Heart right ventricle (tissue), 16 donors: ENCODE data around the gene MAPRE3. TPM values are rescaled to one million over a fixed set of nuclear protein-coding genes. Genes with fewer than 3 reads are reported as not detected.

ENCODE experiments used
- ATAC-seq, 8 donors: fragments of 200-7000 bp; cut with Tn5 transposase; one replicate each; pipeline ENCODE4 v1.9.1; 2020; ENCODE audit warnings: mild to moderate bottlenecking in 8 of 8, moderate library complexity in 8 of 8, moderate number of reproducible peaks in 1 of 8
- DNase-seq, 2 donors: peaks; one replicate each; pipeline ENCODE4 v3.0.0-alpha.2; 2020
- H3K27ac ChIP-seq, 10 donors: fragments of 200-600 bp; sonication (generic) in 2 of 10; one replicate each; pipeline versions ENCODE4 v1.5.0 to v1.8.0; 2020 to 2022; ENCODE audit warnings: mild to moderate bottlenecking in 3 of 10
- H3K27me3 ChIP-seq, 7 donors: fragments of 200-600 bp; one replicate each; pipeline ENCODE4 v1.8.0; 2021 to 2022; ENCODE audit warnings: mild to moderate bottlenecking in 2 of 7
- H3K36me3 ChIP-seq, 9 donors: fragments of 200-600 bp; sonication (generic) in 1 of 9; one replicate each; pipeline versions ENCODE4 v1.5.0 to v1.8.0; 2020 to 2022; ENCODE audit warnings: mild to moderate bottlenecking in 2 of 9
- H3K4me1 ChIP-seq, 9 donors: fragments of 200-600 bp; sonication (generic) in 1 of 9; one replicate each; pipeline versions ENCODE4 v1.5.0 to v1.8.0; 2020 to 2022; ENCODE audit warnings: mild to moderate bottlenecking in 4 of 9
- H3K4me3 ChIP-seq, 10 donors: fragments of 200-600 bp; sonication (generic) in 2 of 10; one replicate each; pipeline versions ENCODE4 v1.5.0 to v1.8.0; 2020 to 2022; ENCODE audit warnings: mild to moderate bottlenecking in 7 of 10, moderate library complexity in 2 of 10
- H3K9me3 ChIP-seq, 11 donors: fragments of 200-600 bp in 10 of 11; sonication (generic) in 2 of 11; one replicate each; pipeline versions ENCODE4 v1.5.0 to v1.8.0; 2013 to 2022; ENCODE audit warnings: mild to moderate bottlenecking in 2 of 11, control low read depth in 1 of 11, moderate library complexity in 1 of 11
- CTCF ChIP-seq, 9 donors: fragments of 200-600 bp; sonication (generic) in 2 of 9; IDR thresholded peaks; one replicate each; pipeline versions ENCODE4 v1.5.0 to v1.8.0; 2021 to 2022; ENCODE audit warnings: antibody characterized with exemption in 9 of 9, mild to moderate bottlenecking in 5 of 9, moderate library complexity in 1 of 9
- WGBS, 2 donors: extraction: QIAGEN DNeasy Blood & Tissue Kit; methylation state at CpG; one replicate each; pipeline ENCODE4 v1.1.7; 2013; ENCODE audit warnings: inconsistent platforms in 1 of 2; 5-methylcytosine and 5-hydroxymethylcytosine counted together
- intact Hi-C, 10 donors: fragments of 100-400 bp; cut with DNase I; formaldehyde crosslinking; loops; one replicate each; pipeline versions ENCODE4 v1.11.1 to v1.14.2; 2022
- polyA plus RNA-seq, 2 donors: library from polyadenylated mRNA; stranded (reverse); fragments of 200-250 nt; gene quantifications; one replicate each; pipeline ENCODE4 v1.2.3, GENCODE V29; 2013
- total RNA-seq, 10 donors: library from RNA; stranded (reverse); fragmentation: NEBNext Ultra II Directional in 3 of 10; extraction: Animal tissue kit (Norgen Biotek cat#: 25700) in 3 of 10; gene quantifications; one replicate each; pipeline versions ENCODE4 v1.2.1 to v1.2.4, GENCODE V29; 2021 to 2023
- donor health status: Arrhythmogenic right ventricular cardiomyopathy.
- donor health status: ischemic (EF 13 %, LVEDD 7.1; RV severe dilation, severe dysfunction).
- donor health status: healthy with polysubstance abuse.
- donor health status: DM: no; HTN: yes; CAD: no.
- donor health status: DM: no; HTN: no; CAD: no.
- donor health status: ischemic (EF 25% LVEDD 6.9; RV normal size, moderate dysfunction).
- donor health status: ischemic (EF 25% LVEDD 5.7; RV mildly dilated, moderate dysfunction).
- donor health status: healthy.
- donor health status: DM: yes; HTN: yes; CAD: no.
- donor health status: Ischemic cardiomyopathy.
- donor health status: ischemic (EF 35%, LVEDD 5.7; RV mildly dilated, moderate dysfunction).
- donor health status: nonischemic (EF 11% LVEDD 7.7; RV severe dilation, severe dysfunction).
- donor health status: DM: yes; HTN: yes; CAD: no.
- donor health status: PGD.
- donor health status: ischemic (EF 29% LVEDD 5.4; RV normal size, mild dysfunction).
- donor health status: nonischemic (EF 23%, LVEDD 6.1; RV moderate dilation, normal function).

The MAPRE3 gene
- total and polyA plus RNA-seq, 12 donors: 23.0 to 68.8 (median 47.2) TPM

GRCh38 chr2:27016801-27017325 is 46.4 kb downstream of the MAPRE3 start:
- 66 to 67% methylated on average over 3 of the region's 3 CpGs for WGBS, 2 donors
- H3K4me1 ChIP-seq: peaks cover 0 to 67% (median 39%) of the 10 kb centered on the region in 9 donors
- TF ChIP-seq CTCF (IDR thresholded peaks at IDR 0.05): peak; percentile 40 to 78 (median 68)
- DNase-seq: peak in 1 of 2 donors; percentile 48
- ATAC-seq: peak in 6 of 8 donors; percentile 30 to 67 (median 43)
- no peaks in the 10 kb centered on the region for H3K27me3 ChIP-seq
- no peak overlapping the region for H3K4me3 ChIP-seq
- H3K9me3 ChIP-seq: no peaks in the 10 kb centered on the region
- intact Hi-C loops: loop anchor here (1.0 to 10.0 kb wide), 7 partner anchors 40 to 172 kb away; partner anchors contain the start of gene DPYSL5 (in 5 of the 10)
- no peak overlapping the region for H3K27ac ChIP-seq
- H3K36me3 ChIP-seq: no peaks in the 10 kb centered on the region

GRCh38 chr2:27018142-27018541 is 47.7 kb downstream of the MAPRE3 start:
- TF ChIP-seq CTCF (IDR thresholded peaks at IDR 0.05): no peak
- H3K27ac ChIP-seq: peak overlapping the region in 5 of 10 donors; percentile 10 to 61 (median 47)
- H3K36me3 ChIP-seq: peaks cover 0 to 12% (median 0%) of the 10 kb centered on the region in 9 donors
- intact Hi-C loops: loop anchor here in 6 of 10 donors (5.0 to 10.0 kb wide), 4 partner anchors 41 to 173 kb away; partner anchors contain the start of gene DPYSL5 (in 5 of the 6)
- ATAC-seq (peak in 7 of 8 donors; percentile 27 to 79 (median 74)), DNase-seq (peak in 1 of 2 donors; percentile 30)
- WGBS, 2 donors: 68 to 86% methylated on average over 3 of the region's 3 CpGs
- H3K4me3 ChIP-seq: no peak overlapping the region
- no peaks in the 10 kb centered on the region for H3K27me3 ChIP-seq
- no peaks in the 10 kb centered on the region for H3K9me3 ChIP-seq
- peaks cover 0 to 67% (median 36%) of the 10 kb centered on the region in 9 donors for H3K4me1 ChIP-seq

GRCh38 chr2:27019459-27019858 is 49.0 kb downstream of the MAPRE3 start:
- 96 to 97% methylated on average over 9 of the region's 9 CpGs for WGBS, 2 donors
- Histone ChIP-seq H3K4me1 (peaks cover 0 to 67% (median 36%) of the 10 kb centered on the region in 9 donors), H3K27me3 (no peaks in the 10 kb centered on the region), H3K27ac (peak overlapping the region in 4 of 10 donors; percentile 7 to 68 (median 55)), H3K36me3 (peaks cover 0 to 25% (median 4%) of the 10 kb centered on the region in 9 donors), H3K4me3 (no peak overlapping the region), H3K9me3 (no peaks in the 10 kb centered on the region)
- DNase-seq (no peak), ATAC-seq (no peak)
- no peak for TF ChIP-seq CTCF (IDR thresholded peaks at IDR 0.05)
- intact Hi-C loops: loop anchor here in 6 of 10 donors (5.0 to 10.0 kb wide), 4 partner anchors 42 to 175 kb away; partner anchors contain the start of gene DPYSL5 (in 5 of the 6)

- DNase-seq (peak; percentile 65 to 72), ATAC-seq (peak in 5 of 8 donors; percentile 30 to 54 (median 46))
- Histone ChIP-seq H3K9me3 (no peaks in the 10 kb centered on the region), H3K4me1 (peaks cover 0 to 62% (median 31%) of the 10 kb centered on the region in 9 donors), H3K4me3 (no peak overlapping the region), H3K27me3 (no peaks in the 10 kb centered on the region), H3K36me3 (peaks cover 0 to 33% (median 4%) of the 10 kb centered on the region in 9 donors), H3K27ac (peak overlapping the region in 6 of 10 donors; percentile 7 to 68 (median 47))
- no peak for TF ChIP-seq CTCF (IDR thresholded peaks at IDR 0.05)
- intact Hi-C loops: loop anchor here in 7 of 10 donors (5.0 to 10.0 kb wide), 4 partner anchors 43 to 175 kb away; partner anchors contain the start of gene DPYSL5 (in 6 of the 7)
- 66 to 67% methylated on average over 9 of the region's 9 CpGs for WGBS, 2 donors
These were observed 49.8 kb downstream of the MAPRE3 start for GRCh38 chr2:27019931-27020855.
